GM19025 (cell line): ENCODE results near the gene FBXW10.
"Not testable (repeated sequence)": the region's sequence is repeated elsewhere in the genome, so short reads cannot be mapped to it uniquely, and the experiment has no call there.

Experiments used
- ATAC-seq: cut with Tn5 transposase; IDR thresholded peaks from one replicate; pipeline ENCODE4 v1.9.1; 2021; ENCODE audit warnings: mild to moderate bottlenecking, low read depth, moderate library complexity; ENCODE audit not compliant: unreplicated experiment

FBXW10 gene

GRCh38 chr17:18743699-18744421, at the start of gene FBXW10:
Gene FBXW10 (plus strand): TSS chr17:18744054. CDS start chr17:18744245, 191 bp downstream.
- ATAC-seq, result not testable (repeated sequence)

GRCh38 chr17:18695143-18695542, 48.7 kb upstream of the FBXW10 start:
- not testable (repeated sequence) for ATAC-seq

GRCh38 chr17:18698473-18699103, 45.3 kb upstream of the FBXW10 start:
- not testable (repeated sequence) for ATAC-seq

GRCh38 chr17:18705955-18706354, 37.9 kb upstream of the FBXW10 start:
- not testable (repeated sequence) for ATAC-seq

- not testable (repeated sequence) for ATAC-seq
These were observed 35.6 kb upstream of the FBXW10 start for GRCh38 chr17:18708215-18708614.

- not testable (repeated sequence) for ATAC-seq
These were observed 31.4 kb upstream of the FBXW10 start for GRCh38 chr17:18712354-18712999.

- ATAC-seq, result not testable (repeated sequence)
These were observed 25.0 kb upstream of the FBXW10 start for GRCh38 chr17:18718643-18719427.

GRCh38 chr17:18719428-18720110, 24.3 kb upstream of the FBXW10 start:
- not testable (repeated sequence) for ATAC-seq

GRCh38 chr17:18721775-18722547, 21.9 kb upstream of the FBXW10 start:
- ATAC-seq, result not testable (repeated sequence)

- ATAC-seq, result not testable (repeated sequence)
These were observed 21.2 kb upstream of the FBXW10 start for GRCh38 chr17:18722612-18723011.

- ATAC-seq, result not testable (repeated sequence)
These were observed 20.3 kb upstream of the FBXW10 start for GRCh38 chr17:18723509-18723908.

GRCh38 chr17:18732438-18732837, 11.4 kb upstream of the FBXW10 start:
- ATAC-seq, result not testable (repeated sequence)

- not testable (repeated sequence) for ATAC-seq
These were observed 10.5 kb upstream of the FBXW10 start for GRCh38 chr17:18733350-18733749.

GRCh38 chr17:18739616-18740391, 4.0 kb upstream of the FBXW10 start:
- not testable (repeated sequence) for ATAC-seq

- not testable (repeated sequence) for ATAC-seq
These were observed 2.6 kb upstream of the FBXW10 start for GRCh38 chr17:18741228-18741627.

- not testable (repeated sequence) for ATAC-seq
These were observed 872 bp downstream of the FBXW10 start for GRCh38 chr17:18744726-18745125.

- not testable (repeated sequence) for ATAC-seq
These were observed 2.7 kb downstream of the FBXW10 start for GRCh38 chr17:18746551-18746950.

- ATAC-seq, result not testable (repeated sequence)
These were observed 3.6 kb downstream of the FBXW10 start for GRCh38 chr17:18747501-18747900.
